ENCODE data around the gene PARP2.

The PARP2 gene

GRCh38 chr14:20365928-20366327 lies 22.5 kb downstream of the PARP2 start:
- no peak for DNase-seq (ENCODE audit: low read depth)
- TF ChIP-seq CTCF (conservative IDR thresholded peaks at IDR 0.05; ENCODE audit: control insufficient read depth, insufficient read depth, low read depth, low read length) = no peak
- no peak overlapping the region for H3K4me3 ChIP-seq (ENCODE audit: control insufficient read depth, low read depth, low read length)

- TF ChIP-seq CTCF (conservative IDR thresholded peaks at IDR 0.05; ENCODE audit: control insufficient read depth, insufficient read depth, low read depth, low read length) = no peak
- no peak for DNase-seq (ENCODE audit: low read depth)
- H3K4me3 ChIP-seq (ENCODE audit: control insufficient read depth, low read depth, low read length) = no peak overlapping the region
Measured at GRCh38 chr14:20372796-20373195, 29.4 kb downstream of the PARP2 start.

- no peak for DNase-seq (ENCODE audit: low read depth)
- no peak overlapping the region for H3K4me3 ChIP-seq (ENCODE audit: control insufficient read depth, low read depth, low read length)
- no peak for TF ChIP-seq CTCF (conservative IDR thresholded peaks at IDR 0.05; ENCODE audit: control insufficient read depth, insufficient read depth, low read depth, low read length)
Measured at GRCh38 chr14:20375471-20375870, 32.0 kb downstream of the PARP2 start.

GRCh38 chr14:20376071-20376588 lies 32.7 kb downstream of the PARP2 start:
- no peak for TF ChIP-seq CTCF (conservative IDR thresholded peaks at IDR 0.05; ENCODE audit: control insufficient read depth, insufficient read depth, low read depth, low read length)
- no peak for DNase-seq (ENCODE audit: low read depth)
- H3K4me3 ChIP-seq (ENCODE audit: control insufficient read depth, low read depth, low read length) = no peak overlapping the region

GRCh38 chr14:20377171-20377570 lies 33.7 kb downstream of the PARP2 start:
- H3K4me3 ChIP-seq (ENCODE audit: control insufficient read depth, low read depth, low read length) = no peak overlapping the region
- TF ChIP-seq CTCF (conservative IDR thresholded peaks at IDR 0.05; ENCODE audit: control insufficient read depth, insufficient read depth, low read depth, low read length) = no peak
- DNase-seq (ENCODE audit: low read depth) = no peak

GRCh38 chr14:20379743-20380142 lies 36.3 kb downstream of the PARP2 start:
- no peak for TF ChIP-seq CTCF (conservative IDR thresholded peaks at IDR 0.05; ENCODE audit: control insufficient read depth, insufficient read depth, low read depth, low read length)
- H3K4me3 ChIP-seq (ENCODE audit: control insufficient read depth, low read depth, low read length) = no peak overlapping the region

GRCh38 chr14:20380681-20381080 lies 37.2 kb downstream of the PARP2 start:
- no peak for TF ChIP-seq CTCF (conservative IDR thresholded peaks at IDR 0.05; ENCODE audit: control insufficient read depth, insufficient read depth, low read depth, low read length)
- DNase-seq (ENCODE audit: low read depth) = no peak

More at GRCh38 chr14:20379743-20380142, 36.3 kb downstream of the PARP2 start:
- no peak for DNase-seq (ENCODE audit: low read depth)

More at GRCh38 chr14:20380681-20381080, 37.2 kb downstream of the PARP2 start:
- H3K4me3 ChIP-seq (ENCODE audit: control insufficient read depth, low read depth, low read length) = no peak overlapping the region

All from fibroblast of mammary gland (primary cell).